A673 (cell line): ENCODE results near the gene TMEM87A. TPM values are rescaled to one million over a fixed set of nuclear protein-coding genes. Genes with fewer than 3 reads are reported as not detected.
A peak's percentile ranks its signal among the peaks of the same experiment; 100 is the strongest.

ENCODE experiments used
- BruUV-seq: library from RNA; stranded (reverse); fragments of 400-500 nt; replicated peaks from 2 replicates; lab custom pipeline; 2021; lab: Mats Ljungman, UMichigan
- CTCF ChIA-PET: fragments of 300-600 bp; sonication (Branson Sonifier 250); formaldehyde crosslinking; loops from one replicate; lab custom pipeline; 2022; ENCODE audit warnings: antibody characterized with exemption; lab: Charles Lee
- POLR2A ChIA-PET: fragments of 300-600 bp; sonication (Branson Sonifier 250); formaldehyde crosslinking; loops from one replicate; lab custom pipeline; 2022; ENCODE audit warnings: antibody characterized with exemption; ENCODE audit not compliant: low non-redundant PET; lab: Charles Lee
- DNase-seq: peaks from one replicate; pipeline ENCODE4 v3.0.0-alpha.2; 2015; ENCODE audit warnings: low spot score
- H3K27ac ChIP-seq: fragments of 200-600 bp; sonication (generic); 2 replicates; pipeline ENCODE4 v1.5.1; 2016; ENCODE audit warnings: mixed run types, low read depth, mild to moderate bottlenecking, mixed read lengths, antibody characterized with exemption, low read length; ENCODE audit not compliant: poor library complexity, severe bottlenecking
- H3K27me3 ChIP-seq: fragments of 200-600 bp; sonication (generic); replicated peaks from 2 replicates; pipeline ENCODE4 v1.6.1; 2017; ENCODE audit warnings: mixed run types, low read depth, mild to moderate bottlenecking, mixed read lengths, antibody characterized with exemption, low read length; ENCODE audit not compliant: insufficient read depth, poor library complexity
- H3K36me3 ChIP-seq: fragments of 200-600 bp; sonication (generic); 2 replicates; pipeline ENCODE4 v1.6.1; 2016; ENCODE audit warnings: mixed run types, mild to moderate bottlenecking, mixed read lengths, antibody characterized with exemption, low read length; ENCODE audit not compliant: insufficient read depth, poor library complexity, severe bottlenecking
- H3K4me1 ChIP-seq: fragments of 200-600 bp; sonication (generic); 2 replicates; pipeline ENCODE4 v1.6.1; 2017; ENCODE audit warnings: mixed run types, mild to moderate bottlenecking, mixed read lengths, antibody characterized with exemption, low read length; ENCODE audit not compliant: insufficient read depth, poor library complexity, severe bottlenecking
- H3K4me3 ChIP-seq: fragments of 200-600 bp; sonication (generic); 2 replicates; pipeline ENCODE4 v1.5.1; 2016; ENCODE audit warnings: low read depth, mixed run types, mild to moderate bottlenecking, mixed read lengths, low read length; ENCODE audit not compliant: poor library complexity, severe bottlenecking
- H3K9me3 ChIP-seq: fragments of 200-600 bp; sonication (generic); 2 replicates; pipeline ENCODE4 v1.6.1; 2016; ENCODE audit warnings: mixed run types, low read depth, mild to moderate bottlenecking, mixed read lengths, antibody characterized with exemption, low read length; ENCODE audit not compliant: poor library complexity, severe bottlenecking
- EZH2 ChIP-seq: fragments of 200-600 bp; sonication (generic); IDR thresholded peaks from 2 replicates; pipeline ENCODE4 v1.6.1; 2017; ENCODE audit warnings: borderline replicate concordance, low read depth, mild to moderate bottlenecking, mixed read lengths, antibody characterized with exemption, low read length; ENCODE audit not compliant: poor library complexity, severe bottlenecking
- intact Hi-C: fragments of 100-400 bp; cut with micrococcal nuclease; formaldehyde crosslinking; loops from one replicate; pipeline ENCODE4 v1.10.0; 2022; ENCODE audit not compliant: unreplicated experiment
- total RNA-seq: library from RNA; stranded (reverse); gene quantifications from 2 replicates; pipeline ENCODE4 v1.2.3, GENCODE V29; 2021
- TF ChIP-seq, protein P1 (sequence below): fragments of 300-800, 200-600 bp; sonication (generic); conservative IDR thresholded peaks from 2 replicates; pipeline ENCODE4 v1.5.1; 2017; ENCODE audit warnings: low read depth, mild to moderate bottlenecking, antibody characterized with exemption, low read length, moderate library complexity, mixed read lengths

The TMEM87A gene
- total RNA-seq, 1 experiment from 2014 or later: 53.4 TPM

GRCh38 chr15:42279234-42279723 is 6.0 kb upstream of the TMEM87A start:
- no peaks in the 10 kb centered on the region for H3K9me3 ChIP-seq
- H3K27me3 ChIP-seq: no peaks in the 10 kb centered on the region
- intact Hi-C loops: loop anchor here (10.0 kb wide), 1 partner anchor 196 kb away; no protein-coding TSS in a partner anchor
- CTCF ChIA-PET: no interaction called here
- DNase-seq: no peak
- peaks cover 8% of the 10 kb centered on the region for H3K4me1 ChIP-seq
- POLR2A ChIA-PET: no interaction called here
- H3K4me3 ChIP-seq: no peak overlapping the region
- no TSS peak for BruUV-seq
- no peak for TF ChIP-seq EZH2
- TF ChIP-seq, protein P1, sequence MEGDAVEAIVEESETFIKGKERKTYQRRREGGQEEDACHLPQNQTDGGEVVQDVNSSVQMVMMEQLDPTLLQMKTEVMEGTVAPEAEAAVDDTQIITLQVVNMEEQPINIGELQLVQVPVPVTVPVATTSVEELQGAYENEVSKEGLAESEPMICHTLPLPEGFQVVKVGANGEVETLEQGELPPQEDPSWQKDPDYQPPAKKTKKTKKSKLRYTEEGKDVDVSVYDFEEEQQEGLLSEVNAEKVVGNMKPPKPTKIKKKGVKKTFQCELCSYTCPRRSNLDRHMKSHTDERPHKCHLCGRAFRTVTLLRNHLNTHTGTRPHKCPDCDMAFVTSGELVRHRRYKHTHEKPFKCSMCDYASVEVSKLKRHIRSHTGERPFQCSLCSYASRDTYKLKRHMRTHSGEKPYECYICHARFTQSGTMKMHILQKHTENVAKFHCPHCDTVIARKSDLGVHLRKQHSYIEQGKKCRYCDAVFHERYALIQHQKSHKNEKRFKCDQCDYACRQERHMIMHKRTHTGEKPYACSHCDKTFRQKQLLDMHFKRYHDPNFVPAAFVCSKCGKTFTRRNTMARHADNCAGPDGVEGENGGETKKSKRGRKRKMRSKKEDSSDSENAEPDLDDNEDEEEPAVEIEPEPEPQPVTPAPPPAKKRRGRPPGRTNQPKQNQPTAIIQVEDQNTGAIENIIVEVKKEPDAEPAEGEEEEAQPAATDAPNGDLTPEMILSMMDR: no peak
- no peak overlapping the region for H3K27ac ChIP-seq
- no peaks in the 10 kb centered on the region for H3K36me3 ChIP-seq

- Histone ChIP-seq H3K36me3 (no peaks in the 10 kb centered on the region), H3K4me3 (no peak overlapping the region), H3K4me1 (peaks cover 12% of the 10 kb centered on the region), H3K9me3 (no peaks in the 10 kb centered on the region), H3K27me3 (no peaks in the 10 kb centered on the region), H3K27ac (no peak overlapping the region)
- DNase-seq: no peak
- CTCF ChIA-PET: no interaction called here
- no TSS peak for BruUV-seq
- TF ChIP-seq EZH2: no peak
- TF ChIP-seq, protein P1: no peak
- POLR2A ChIA-PET: interaction anchor here (0.7 kb wide), 2 partner anchors 294 to 952 kb away, joined by 3 read pairs; no protein-coding TSS in a partner anchor
- intact Hi-C loops: loop anchor here (10.0 kb wide), 1 partner anchor 198 kb away; no protein-coding TSS in a partner anchor
Measured at GRCh38 chr15:42276762-42277161, 3.5 kb upstream of the TMEM87A start.

- Histone ChIP-seq H3K4me1 (peaks cover 21% of the 10 kb centered on the region), H3K4me3 (peak overlapping the region; percentile 81), H3K27me3 (no peaks in the 10 kb centered on the region), H3K36me3 (no peaks in the 10 kb centered on the region), H3K9me3 (no peaks in the 10 kb centered on the region), H3K27ac (peak overlapping the region; percentile 96)
- intact Hi-C loops: loop anchor here (10.0 kb wide), 1 partner anchor 199 kb away; no protein-coding TSS in a partner anchor
- TF ChIP-seq EZH2: no peak
- TF ChIP-seq, protein P1: no peak
- DNase-seq: no peak
- no TSS peak for BruUV-seq
- CTCF ChIA-PET: no interaction called here
- POLR2A ChIA-PET: interaction anchor here (0.7 kb wide), 2 partner anchors 293 to 953 kb away, joined by 3 read pairs; no protein-coding TSS in a partner anchor
Measured at GRCh38 chr15:42275780-42276391, 2.7 kb upstream of the TMEM87A start.
